OCI-LY1 (cell line): ENCODE results near the gene HECW1.

ENCODE experiments used
- H2AFZ ChIP-seq: fragments of 200-600 bp; sonication (generic), shearing (Covaris generic); 2 replicates; pipeline ENCODE4 v1.6.0; 2014; ENCODE audit warnings: antibody characterized with exemption, mild to moderate bottlenecking, low read length
- H3F3A ChIP-seq: fragments of 200-600 bp; sonication (generic), shearing (Covaris generic); 2 replicates; pipeline ENCODE4 v1.6.0; 2014; ENCODE audit warnings: mild to moderate bottlenecking, antibody characterized with exemption, low read length, moderate library complexity; ENCODE audit not compliant: insufficient read depth
- H3K27ac ChIP-seq: fragments of 200-600 bp; sonication (generic); 2 replicates; pipeline ENCODE4 v1.5.1; 2014; ENCODE audit warnings: low read length, mixed run types, mild to moderate bottlenecking, low read depth; ENCODE audit not compliant: poor library complexity, severe bottlenecking
- H3K27me3 ChIP-seq: fragments of 200-600 bp; sonication (generic); 2 replicates; pipeline ENCODE4 v1.6.0; 2014; ENCODE audit warnings: antibody characterized with exemption, mild to moderate bottlenecking, low read length, moderate library complexity; ENCODE audit not compliant: insufficient read depth
- H3K36me3 ChIP-seq: fragments of 200-600 bp; sonication (generic); 2 replicates; pipeline ENCODE4 v1.6.1; 2014; ENCODE audit warnings: mild to moderate bottlenecking, antibody characterized with exemption, low read length, moderate library complexity, mixed read lengths; ENCODE audit not compliant: insufficient read depth
- H3K4me1 ChIP-seq: fragments of 200-600 bp; sonication (generic); 2 replicates; pipeline ENCODE4 v1.5.1; 2014; ENCODE audit warnings: mild to moderate bottlenecking, low read length, moderate library complexity; ENCODE audit not compliant: insufficient read depth, severe bottlenecking
- H3K4me2 ChIP-seq: fragments of 200-600 bp; sonication (generic), shearing (Covaris generic); 2 replicates; pipeline ENCODE4 v1.6.1; 2014; ENCODE audit warnings: low read length
- H3K4me3 ChIP-seq: fragments of 200-600 bp; sonication (generic); 2 replicates; pipeline ENCODE4 v1.5.1; 2014; ENCODE audit warnings: low read length, low read depth, mild to moderate bottlenecking, mixed read lengths; ENCODE audit not compliant: poor library complexity, severe bottlenecking
- H3K79me2 ChIP-seq: fragments of 200-600 bp; shearing (Covaris generic); 2 replicates; pipeline ENCODE4 v1.6.1; 2016; ENCODE audit warnings: mixed run types, low read length, mixed read lengths; ENCODE audit not compliant: insufficient read depth
- H3K9ac ChIP-seq: fragments of 200-600 bp; sonication (generic), shearing (Covaris generic); 2 replicates; pipeline ENCODE4 v1.6.1; 2014; ENCODE audit warnings: mild to moderate bottlenecking, low read length, mixed read lengths
- H3K9me2 ChIP-seq: fragments of 200-600 bp; sonication (generic), shearing (Covaris generic); 2 replicates; pipeline ENCODE4 v1.6.1; 2014; ENCODE audit warnings: low read depth, mild to moderate bottlenecking, low read length, mixed read lengths
- H3K9me3 ChIP-seq: fragments of 200-600 bp; shearing (Covaris generic); 2 replicates; pipeline ENCODE4 v1.6.1; 2014; ENCODE audit warnings: low read length, mixed read lengths
- H4K20me1 ChIP-seq: fragments of 200-600 bp; sonication (generic), shearing (Covaris generic); 2 replicates; pipeline ENCODE4 v1.6.0; 2016; ENCODE audit warnings: mild to moderate bottlenecking, low read length; ENCODE audit not compliant: insufficient read depth
- EZH2 ChIP-seq: fragments of 200-600 bp; sonication (generic), shearing (Covaris generic); IDR thresholded peaks from 2 replicates; pipeline ENCODE4 v1.8.0; 2017; ENCODE audit warnings: borderline replicate concordance, mixed run types, mild to moderate bottlenecking, antibody characterized with exemption, low read length, moderate library complexity, mixed read lengths
- TF ChIP-seq, protein P1 (sequence below): fragments of 200-600 bp; sonication (generic), shearing (Covaris generic); IDR thresholded peaks from 2 replicates; pipeline ENCODE4 v1.5.1; 2017; ENCODE audit warnings: mild to moderate bottlenecking, antibody characterized with exemption, low read length, moderate library complexity, mixed read lengths

The HECW1 gene

DNA sequence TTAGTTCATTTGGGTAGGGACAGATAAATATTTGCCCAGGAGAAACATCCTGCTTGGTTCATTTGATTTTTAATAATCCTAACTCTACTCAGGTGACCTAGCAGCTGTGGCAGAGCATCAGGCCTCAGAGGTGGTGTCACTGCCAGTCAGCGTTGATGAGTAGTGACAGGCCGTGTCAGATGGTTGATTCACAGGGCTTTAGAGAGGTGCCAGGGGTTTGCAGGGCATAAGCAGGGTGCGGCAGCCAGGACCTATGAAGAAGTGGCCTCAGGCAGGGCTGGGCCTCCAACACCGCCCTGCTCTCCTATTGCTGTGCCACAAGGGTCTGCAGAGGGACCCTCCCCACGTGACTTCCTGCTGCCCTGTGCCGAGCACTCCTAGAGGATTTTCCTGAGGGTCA, 128.1 kb downstream of the HECW1 start:
- Histone ChIP-seq H3K27me3 (no peaks in the 10 kb centered on the region), H3K4me2 (no peak overlapping the region), H3K9ac (no peak overlapping the region), H4K20me1 (no peaks in the 10 kb centered on the region), H3K36me3 (no peaks in the 10 kb centered on the region), H3F3A (no peaks in the 10 kb centered on the region; the same call in 1 of the 2 replicates), H3K79me2 (no peaks in the 10 kb centered on the region), H3K4me3 (no peak overlapping the region), H3K9me2 (no peaks in the 10 kb centered on the region), H3K27ac (no peak overlapping the region), H3K9me3 (no peaks in the 10 kb centered on the region), H3K4me1 (no peaks in the 10 kb centered on the region), H2AFZ (no peak overlapping the region)
- TF ChIP-seq, protein P1, sequence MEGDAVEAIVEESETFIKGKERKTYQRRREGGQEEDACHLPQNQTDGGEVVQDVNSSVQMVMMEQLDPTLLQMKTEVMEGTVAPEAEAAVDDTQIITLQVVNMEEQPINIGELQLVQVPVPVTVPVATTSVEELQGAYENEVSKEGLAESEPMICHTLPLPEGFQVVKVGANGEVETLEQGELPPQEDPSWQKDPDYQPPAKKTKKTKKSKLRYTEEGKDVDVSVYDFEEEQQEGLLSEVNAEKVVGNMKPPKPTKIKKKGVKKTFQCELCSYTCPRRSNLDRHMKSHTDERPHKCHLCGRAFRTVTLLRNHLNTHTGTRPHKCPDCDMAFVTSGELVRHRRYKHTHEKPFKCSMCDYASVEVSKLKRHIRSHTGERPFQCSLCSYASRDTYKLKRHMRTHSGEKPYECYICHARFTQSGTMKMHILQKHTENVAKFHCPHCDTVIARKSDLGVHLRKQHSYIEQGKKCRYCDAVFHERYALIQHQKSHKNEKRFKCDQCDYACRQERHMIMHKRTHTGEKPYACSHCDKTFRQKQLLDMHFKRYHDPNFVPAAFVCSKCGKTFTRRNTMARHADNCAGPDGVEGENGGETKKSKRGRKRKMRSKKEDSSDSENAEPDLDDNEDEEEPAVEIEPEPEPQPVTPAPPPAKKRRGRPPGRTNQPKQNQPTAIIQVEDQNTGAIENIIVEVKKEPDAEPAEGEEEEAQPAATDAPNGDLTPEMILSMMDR = no peak
- no peak for TF ChIP-seq EZH2

DNA sequence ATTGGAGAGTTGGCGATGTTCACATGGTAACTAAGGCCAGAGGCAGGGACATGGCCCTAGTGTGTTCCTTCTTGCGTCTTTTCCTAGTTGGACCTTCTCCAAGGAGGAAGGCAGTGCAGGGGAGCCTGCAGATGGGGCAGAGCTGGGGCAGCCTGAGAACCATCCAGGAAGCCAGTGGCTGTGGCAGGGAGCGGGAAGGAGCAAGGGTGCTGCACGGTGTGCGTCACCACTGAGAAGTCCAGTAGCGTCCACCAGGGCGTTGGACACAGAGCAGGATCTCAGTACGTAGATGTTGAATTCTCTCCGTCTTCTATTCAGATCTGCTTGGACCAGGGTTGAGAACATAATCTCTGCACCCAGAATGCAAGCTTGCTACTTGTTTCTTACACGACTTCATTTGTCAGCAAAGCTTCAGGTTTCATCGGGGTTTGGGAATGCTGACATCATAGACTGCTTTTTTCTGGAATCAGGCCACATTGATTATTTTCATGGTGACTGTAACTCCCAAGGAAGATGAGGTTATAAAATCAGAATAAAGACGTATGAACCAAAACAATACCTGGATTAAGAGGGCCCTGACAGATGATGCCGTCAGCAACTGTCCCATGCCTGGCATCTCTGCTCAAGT, 130.3 kb downstream of the HECW1 start:
- Histone ChIP-seq H3K79me2 (no peaks in the 10 kb centered on the region), H3F3A (no peaks in the 10 kb centered on the region; the same call in 1 of the 2 replicates), H4K20me1 (no peaks in the 10 kb centered on the region), H3K4me2 (no peak overlapping the region), H2AFZ (no peak overlapping the region), H3K9ac (no peak overlapping the region), H3K27ac (no peak overlapping the region), H3K27me3 (no peaks in the 10 kb centered on the region), H3K4me1 (no peaks in the 10 kb centered on the region), H3K9me3 (no peaks in the 10 kb centered on the region), H3K9me2 (no peaks in the 10 kb centered on the region), H3K36me3 (no peaks in the 10 kb centered on the region), H3K4me3 (no peak overlapping the region)
- no peak for TF ChIP-seq EZH2
- TF ChIP-seq, protein P1 = no peak

DNA sequence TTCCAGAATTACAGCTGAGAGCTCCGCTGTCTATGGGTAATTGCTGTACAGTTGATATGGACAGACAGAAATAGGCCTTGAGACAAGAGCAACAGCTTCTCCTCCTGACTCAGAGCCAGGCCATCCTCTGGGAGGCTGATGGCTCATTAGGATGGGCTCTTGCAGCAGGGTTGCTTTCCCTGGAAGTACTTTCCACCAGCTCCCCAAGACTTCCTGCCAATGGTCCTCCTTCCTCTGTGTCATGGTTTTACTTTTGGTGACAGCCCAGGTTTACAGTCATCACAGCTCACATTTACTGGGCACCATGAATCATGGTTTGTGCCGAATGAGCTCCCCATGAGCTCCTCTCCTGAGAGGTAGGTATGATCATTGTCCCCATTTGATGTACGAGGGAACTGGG, 131.8 kb downstream of the HECW1 start:
- Histone ChIP-seq H3K9ac (no peak overlapping the region), H4K20me1 (no peaks in the 10 kb centered on the region), H3K4me2 (no peak overlapping the region), H3K9me2 (no peaks in the 10 kb centered on the region), H3K79me2 (no peaks in the 10 kb centered on the region), H3K27ac (no peak overlapping the region), H2AFZ (no peak overlapping the region), H3K4me1 (no peaks in the 10 kb centered on the region), H3K4me3 (no peak overlapping the region), H3K9me3 (no peaks in the 10 kb centered on the region), H3K36me3 (no peaks in the 10 kb centered on the region), H3K27me3 (no peaks in the 10 kb centered on the region), H3F3A (no peaks in the 10 kb centered on the region; the same call in 1 of the 2 replicates)
- TF ChIP-seq EZH2 = no peak

DNA sequence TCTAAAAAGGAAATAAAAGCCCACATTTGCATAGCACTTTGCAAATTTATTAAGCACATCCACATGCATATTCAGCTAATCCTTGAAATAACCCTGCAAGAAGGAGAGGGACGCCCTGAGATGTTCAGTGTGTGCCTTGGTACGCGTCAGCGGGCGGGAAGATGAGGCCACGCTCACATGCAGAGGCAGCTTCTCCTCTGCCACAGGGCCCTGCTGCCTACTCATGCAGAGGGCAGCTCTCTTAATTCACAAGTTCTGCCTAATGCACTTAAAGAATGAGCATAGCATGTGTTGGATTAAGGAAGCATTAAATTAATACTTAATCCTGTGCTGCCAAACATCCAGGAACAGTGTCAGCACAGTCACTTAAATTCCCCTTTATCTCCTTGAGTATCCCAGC, 132.3 kb downstream of the HECW1 start:
- Histone ChIP-seq H3K4me3 (no peak overlapping the region), H3K4me2 (no peak overlapping the region), H3K27ac (no peak overlapping the region), H3K9ac (no peak overlapping the region), H3K36me3 (no peaks in the 10 kb centered on the region), H3K9me2 (no peaks in the 10 kb centered on the region), H3K9me3 (no peaks in the 10 kb centered on the region), H3K79me2 (no peaks in the 10 kb centered on the region), H3K4me1 (no peaks in the 10 kb centered on the region), H3K27me3 (no peaks in the 10 kb centered on the region), H3F3A (no peaks in the 10 kb centered on the region; the same call in 1 of the 2 replicates), H4K20me1 (no peaks in the 10 kb centered on the region), H2AFZ (no peak overlapping the region)
- TF ChIP-seq EZH2 = no peak
- TF ChIP-seq, protein P1 = no peak
